DMS153 (cell line): ENCODE results near the gene CD44.

Source experiments
- DNase-seq: peaks from one replicate; lab custom pipeline; 2025; lab: John Stamatoyannopoulos, UW

Gene CD44

DNA sequence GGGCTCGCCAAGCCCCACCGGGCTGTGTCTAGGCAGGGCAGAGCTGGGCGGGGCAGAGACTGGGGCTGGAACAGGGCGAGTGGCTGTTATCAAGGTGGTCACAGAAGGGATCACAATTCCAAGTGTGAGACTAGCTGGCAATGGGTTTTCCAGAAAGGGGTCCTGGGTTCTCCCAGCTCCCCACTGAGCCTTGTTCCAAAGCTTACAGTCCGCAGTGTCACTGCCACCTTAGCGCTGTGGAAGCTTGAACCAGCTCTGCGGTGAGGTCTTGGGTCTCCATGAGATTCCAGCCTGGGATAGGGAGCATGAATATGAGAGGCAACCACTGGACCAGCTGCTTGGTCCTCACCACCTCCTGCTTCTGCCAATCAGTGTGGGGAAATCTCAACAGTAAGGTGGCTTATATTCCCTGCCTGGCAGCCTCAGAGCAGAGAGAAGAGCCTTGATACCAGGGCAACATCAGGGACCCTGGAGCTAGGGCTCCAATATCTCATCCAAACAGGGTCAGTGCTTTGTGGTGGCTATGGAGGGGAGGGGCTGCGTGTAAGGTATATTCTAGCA lies 831 bp downstream of the CD44 start:
- DNase-seq = no peak

DNA sequence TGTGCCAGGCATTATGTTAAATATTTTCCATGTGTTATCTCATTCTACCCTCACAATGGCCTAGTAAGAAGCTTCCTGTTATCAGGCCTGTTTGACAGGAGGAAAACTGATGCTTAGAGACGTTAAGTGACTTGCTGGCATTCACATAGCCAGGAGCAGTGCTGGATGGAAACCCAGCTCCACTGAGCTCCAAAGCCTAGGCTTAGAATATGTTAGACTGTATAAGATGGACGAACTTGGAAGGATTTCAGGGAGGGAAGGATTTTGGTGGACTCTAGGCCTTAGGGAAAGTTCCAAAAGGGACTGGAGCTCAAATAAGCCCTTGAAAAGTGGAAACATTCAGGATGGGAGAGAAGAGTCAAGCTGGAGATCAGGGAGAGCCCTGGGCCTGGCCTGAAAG lies 2.1 kb downstream of the CD44 start:
- no peak for DNase-seq

DNA sequence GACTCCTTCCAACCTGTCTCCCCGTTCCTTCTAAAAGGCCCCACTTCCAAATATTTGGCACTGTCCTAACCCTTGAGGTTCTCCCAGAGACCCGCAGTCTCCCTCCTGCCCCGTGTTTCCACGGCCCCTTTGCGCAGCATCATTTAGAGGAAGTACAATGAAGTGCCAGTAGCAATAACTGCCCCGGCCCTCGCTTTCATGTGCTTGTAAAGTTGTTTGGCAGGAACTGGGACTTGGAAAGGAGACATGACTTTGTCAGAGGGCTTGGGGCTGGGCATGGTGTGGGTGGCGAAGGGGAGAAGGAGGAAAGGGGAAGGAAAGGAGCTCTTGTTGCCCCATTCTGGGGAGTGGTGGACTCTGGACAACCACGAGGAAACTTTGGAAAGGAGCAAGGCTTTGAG lies 2.6 kb downstream of the CD44 start:
- no peak for DNase-seq

DNA sequence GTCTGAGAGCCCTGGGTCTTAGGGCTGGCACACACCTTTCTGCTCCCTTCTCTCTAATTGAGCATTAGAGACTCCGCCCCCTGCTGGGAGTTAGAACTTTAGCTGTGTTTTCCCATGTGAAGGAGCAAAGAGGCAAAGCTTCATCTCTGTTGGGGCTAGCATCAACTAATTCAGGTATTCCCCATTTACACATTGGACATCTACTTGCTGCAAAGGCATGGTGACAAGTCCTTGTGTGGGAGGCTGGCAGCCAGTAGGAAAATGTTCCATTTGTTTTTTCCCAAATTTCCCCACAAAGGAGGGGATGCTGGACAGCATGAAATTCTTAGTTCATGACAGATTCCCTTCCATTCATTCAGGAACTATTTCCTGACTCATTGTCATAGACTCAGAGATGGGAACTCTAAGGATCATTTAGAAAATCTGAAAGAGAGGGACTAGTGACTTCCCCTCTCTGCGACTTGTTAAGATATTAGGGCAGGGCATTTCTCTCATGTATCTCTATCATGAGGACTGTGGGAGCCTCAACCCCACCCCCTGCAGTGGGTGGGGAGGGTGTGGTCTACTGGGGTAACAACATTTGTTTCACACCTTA lies 3.6 kb downstream of the CD44 start:
- DNase-seq = no peak

DNA sequence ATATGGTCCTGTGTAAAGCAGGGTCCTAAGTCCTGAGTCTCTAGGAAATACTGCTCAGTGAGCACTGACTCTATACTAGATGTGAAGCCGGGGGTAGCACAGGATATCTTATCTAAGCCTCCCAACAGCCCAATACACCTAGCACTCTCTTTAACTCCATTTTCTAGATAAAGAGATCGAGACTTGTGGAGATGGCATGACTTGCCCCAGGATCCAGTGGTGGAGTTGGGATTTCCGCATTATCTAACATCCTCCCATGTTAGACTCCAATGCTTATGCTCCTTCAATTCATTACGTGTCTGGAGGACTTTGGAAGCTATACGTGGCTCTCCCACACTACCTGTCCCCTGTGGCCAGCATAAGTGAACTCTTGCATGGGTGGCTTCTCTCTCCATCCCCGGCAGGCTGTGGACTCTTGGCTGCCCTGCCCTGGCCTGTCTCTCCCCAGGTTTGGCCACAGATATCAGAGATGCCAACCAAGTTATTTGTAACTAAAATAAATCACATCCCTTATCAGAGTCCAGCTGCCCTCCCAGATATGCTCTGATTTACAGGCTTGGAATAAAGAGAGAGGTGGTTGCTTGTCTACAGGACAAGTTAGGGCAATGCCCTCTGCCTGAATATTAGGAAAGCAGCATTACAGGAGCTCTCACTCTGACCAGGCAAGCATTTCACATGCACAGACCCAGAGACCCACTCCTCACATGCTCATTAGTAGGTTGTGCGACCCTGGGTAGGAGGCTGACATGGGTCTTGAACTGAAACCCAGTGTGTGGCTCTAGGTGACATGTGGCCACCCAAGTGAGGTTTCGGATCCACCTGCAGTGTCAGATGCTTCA lies 4.5 kb downstream of the CD44 start:
- DNase-seq = no peak

DNA sequence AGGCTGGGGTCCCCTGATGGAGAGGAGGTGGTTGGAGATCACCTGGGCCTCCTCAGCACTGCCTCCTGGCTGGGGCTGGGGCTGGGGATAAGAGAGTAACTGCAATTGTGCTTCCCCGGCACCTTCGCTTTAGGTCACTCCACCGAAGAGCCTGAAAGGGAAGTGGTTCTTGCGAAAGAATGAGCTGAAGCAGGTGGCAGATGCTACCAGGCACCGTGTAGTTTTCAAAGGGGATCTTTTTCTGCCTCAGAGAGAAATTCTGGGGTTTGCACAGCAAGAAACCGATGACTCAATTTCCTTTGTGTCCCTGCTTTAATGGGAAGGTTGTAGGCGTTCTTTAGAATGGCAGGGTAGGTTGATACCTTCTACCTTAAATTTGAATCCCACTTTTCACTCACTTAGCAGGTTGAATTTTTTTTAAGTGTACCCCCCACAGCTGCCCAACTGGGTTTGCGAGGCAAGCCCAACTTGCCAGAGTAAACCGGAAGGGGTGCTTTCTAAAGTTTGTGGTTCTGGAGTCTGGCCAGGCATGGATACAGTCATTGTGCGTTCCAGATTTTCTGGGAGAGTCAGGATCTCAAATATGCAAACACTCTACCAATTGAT lies 5.3 kb downstream of the CD44 start:
- DNase-seq = no peak

DNA sequence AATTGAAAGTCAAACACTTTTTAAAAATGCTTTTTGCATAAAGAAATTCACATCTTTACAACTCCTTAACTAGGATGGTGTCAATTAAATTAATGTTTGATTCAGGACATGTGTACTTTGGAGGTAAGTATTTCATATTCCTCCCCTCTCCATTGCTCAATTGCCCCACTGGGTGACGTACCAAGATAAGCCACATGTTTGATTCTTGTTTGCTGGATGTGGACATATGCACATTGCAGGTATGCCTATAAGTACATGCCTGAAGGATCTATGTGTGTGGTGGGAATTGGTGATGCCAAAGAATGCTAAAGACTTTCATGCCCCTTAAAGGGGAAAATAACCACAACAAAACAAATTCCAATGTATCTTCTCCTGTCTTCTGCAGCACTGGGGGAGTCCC lies 5.8 kb downstream of the CD44 start:
- no peak for DNase-seq

DNA sequence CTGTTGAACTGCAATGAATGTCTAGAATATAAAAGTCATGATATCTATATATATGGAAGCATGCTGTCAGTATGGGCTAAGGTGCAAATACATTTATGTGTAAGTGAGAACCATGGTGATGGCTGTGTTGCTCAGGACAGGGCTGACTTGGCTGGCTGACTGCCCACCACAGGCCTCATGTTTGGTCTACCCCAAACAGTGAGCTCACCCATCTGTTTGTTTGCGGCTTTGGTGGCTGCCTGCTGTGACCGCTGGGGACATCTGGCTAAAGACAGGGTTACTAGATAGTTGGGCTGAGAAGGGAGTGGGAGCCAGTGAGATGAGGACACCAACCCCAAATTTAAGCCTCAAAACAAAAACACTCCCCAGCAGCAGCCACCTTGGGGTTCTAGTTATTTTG lies 6.3 kb downstream of the CD44 start:
- no peak for DNase-seq

DNA sequence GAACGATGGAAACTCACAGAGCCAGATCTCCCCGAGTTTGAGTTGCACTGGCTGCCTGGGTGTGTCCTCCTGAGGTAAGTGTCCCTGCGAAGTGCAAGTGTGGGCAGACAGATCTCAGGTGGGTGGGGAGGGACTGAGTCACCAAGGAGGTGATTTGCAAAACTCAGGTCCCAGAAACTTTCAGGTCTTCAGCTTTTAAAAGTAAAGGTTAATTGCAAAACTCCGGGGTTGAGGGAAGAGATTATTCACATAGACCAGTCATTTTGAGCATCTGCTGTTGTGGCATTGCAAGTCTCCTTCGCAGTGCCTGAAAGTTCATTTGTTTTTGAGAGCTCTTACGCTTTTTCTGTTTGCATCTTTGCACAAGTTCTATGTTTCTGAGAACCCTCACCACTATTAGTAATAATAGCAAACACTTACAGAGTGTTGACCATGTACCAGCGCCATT lies 7.1 kb downstream of the CD44 start:
- DNase-seq = no peak

DNA sequence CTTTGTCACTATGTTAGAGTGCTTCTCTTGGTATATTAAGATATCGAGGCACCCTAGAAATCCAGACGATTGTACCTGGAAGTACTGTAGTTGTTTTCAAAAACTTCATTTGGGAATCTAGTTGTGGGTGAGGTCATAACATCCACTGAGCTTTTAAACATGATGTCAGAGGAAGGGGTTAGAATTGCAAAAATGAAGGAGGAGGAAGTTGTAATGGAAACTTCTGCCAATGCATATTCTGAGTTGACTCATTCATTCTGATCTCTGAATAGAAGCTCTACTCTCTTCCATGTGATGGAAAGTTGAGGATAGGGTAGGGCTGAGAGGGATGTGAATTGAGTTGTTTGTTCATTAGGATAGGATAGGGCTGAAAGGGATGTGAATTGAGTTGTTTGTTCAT lies 7.7 kb downstream of the CD44 start:
- DNase-seq = no peak

DNA sequence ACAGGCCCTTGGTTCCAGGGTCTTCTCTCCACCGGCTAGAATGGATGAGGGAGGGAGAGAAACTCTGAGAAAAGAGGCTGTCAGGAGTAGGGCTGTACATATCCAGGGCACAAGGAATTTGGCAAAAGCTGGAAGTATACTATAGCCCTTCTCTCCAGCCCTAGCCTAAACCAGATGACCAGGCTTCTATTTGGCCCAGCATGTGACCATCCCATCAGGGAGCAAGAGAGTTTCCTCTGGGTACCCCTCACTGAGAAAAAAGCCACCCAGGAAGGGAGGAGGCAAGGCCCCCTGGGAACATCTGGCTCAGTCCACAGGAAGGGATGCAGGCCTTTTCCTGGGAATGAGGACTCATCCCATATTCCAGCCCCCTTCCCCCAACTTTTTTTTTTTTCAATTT lies 8.3 kb downstream of the CD44 start:
- DNase-seq = no peak

DNA sequence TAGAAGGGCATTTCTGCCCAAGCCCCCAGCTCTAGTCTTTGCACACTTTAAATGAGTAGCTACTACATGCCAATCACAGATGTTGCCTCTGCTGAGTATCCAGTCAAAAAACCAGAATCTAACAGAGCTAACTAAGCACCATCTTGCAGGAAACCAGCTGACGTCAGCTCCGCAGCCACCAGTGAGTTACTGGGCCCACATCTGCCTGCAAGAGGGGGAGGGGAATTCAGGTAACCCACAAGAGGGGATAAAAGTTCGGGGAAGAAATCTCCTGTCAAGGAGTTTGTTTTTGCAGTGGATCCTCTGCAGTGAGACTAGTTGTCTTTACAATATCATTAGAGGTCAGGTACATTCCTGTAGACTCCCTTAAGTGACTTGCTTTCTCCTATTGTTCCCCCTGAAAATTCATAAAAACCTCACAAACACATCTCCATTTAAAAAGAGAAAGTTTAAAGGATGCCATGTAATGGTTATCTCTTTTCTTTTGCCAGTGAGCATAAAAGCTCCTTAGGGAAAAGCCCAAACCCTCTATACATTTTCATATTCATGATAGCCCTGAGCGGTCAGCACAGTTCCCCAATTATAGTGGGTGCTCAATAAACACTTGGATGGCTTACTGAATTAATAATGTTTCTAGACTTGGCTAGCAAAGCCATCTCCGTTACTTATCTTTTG lies 9.3 kb downstream of the CD44 start:
- no peak for DNase-seq

DNA sequence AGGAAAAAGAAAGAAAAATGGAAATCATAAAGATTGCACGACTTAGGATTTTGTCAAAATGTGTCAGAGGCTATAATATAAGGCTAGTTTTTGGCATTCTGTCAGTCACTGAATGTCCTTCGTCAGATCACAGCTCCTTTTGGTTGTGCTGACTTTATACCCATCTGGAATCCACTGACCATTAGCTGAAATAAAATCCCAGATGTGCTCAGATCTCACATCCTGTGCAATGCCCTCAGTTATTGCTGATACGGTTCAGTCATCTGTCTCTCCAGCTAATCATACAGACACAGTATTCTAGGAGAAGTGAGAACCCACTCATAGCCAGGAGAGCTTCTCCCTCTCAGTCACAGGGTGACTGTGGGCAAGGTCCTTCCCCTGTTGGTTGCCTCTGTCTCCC lies 11.5 kb downstream of the CD44 start:
- DNase-seq = no peak

DNA sequence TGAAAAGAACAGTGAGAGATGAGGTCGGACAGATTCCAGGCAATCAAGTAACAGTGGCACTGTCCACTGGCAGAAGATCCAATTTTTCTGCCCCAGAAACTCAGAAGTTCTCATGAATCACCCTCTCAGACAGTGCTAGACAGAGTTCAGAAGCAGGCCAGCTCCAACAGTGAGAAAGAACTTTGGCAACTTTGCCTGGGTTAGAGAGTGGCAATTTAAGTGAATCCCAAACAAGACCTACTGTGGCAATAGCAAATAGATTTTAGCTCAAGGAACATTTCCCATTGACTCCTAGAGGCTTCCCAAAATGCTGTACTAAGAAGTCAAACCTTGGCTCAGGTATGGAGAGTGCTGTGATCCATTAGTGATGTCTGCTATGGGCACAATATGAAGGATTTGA lies 12.3 kb downstream of the CD44 start:
- no peak for DNase-seq

DNA sequence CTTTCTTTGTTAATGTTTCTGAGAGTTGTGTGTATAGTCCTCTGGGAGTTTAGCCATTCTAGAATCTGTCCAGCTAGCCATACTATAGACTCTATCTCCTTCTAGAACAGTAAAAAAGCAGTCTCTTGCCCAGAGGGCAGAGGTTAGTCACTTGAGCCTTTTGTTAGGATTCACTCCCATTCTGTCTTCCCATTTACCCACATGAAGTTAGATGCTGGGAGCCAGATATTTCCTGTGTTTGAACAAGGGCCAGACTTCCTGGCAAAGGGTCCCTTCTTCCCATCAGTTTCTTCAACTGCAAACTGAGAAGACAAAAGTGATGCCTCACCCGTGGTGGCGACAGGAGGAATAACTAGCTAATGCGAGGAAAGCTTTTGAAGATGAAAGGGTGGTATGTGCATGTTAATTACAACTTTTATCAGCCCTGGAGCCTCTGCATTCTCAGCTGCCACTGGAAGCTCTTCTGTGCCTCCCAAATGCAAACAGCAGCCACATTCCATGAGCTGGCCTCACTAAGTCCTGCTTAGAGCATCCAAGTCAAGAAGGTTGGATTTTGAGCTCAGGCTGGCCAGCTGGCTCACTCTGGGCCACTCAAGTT lies 12.8 kb downstream of the CD44 start:
- DNase-seq = no peak

DNA sequence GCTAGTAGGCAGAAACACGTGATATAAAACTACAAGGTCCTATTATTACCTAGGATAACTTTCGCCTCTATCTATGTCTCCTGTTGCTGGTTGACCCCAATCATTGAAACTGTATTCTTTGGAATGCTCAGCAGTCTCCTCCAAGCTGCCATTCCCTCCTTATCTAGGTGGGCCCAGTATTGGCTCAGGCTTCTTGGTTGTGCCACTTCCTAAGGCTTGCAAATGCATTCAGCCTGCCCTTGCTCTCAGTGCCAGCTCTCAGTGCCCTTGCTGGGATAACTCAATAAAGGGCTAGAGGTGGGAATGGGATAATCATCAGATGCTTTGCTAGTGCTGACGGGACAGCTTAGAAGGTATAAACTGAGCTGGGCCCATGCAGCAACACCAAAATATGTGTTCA lies 13.6 kb downstream of the CD44 start:
- no peak for DNase-seq

DNA sequence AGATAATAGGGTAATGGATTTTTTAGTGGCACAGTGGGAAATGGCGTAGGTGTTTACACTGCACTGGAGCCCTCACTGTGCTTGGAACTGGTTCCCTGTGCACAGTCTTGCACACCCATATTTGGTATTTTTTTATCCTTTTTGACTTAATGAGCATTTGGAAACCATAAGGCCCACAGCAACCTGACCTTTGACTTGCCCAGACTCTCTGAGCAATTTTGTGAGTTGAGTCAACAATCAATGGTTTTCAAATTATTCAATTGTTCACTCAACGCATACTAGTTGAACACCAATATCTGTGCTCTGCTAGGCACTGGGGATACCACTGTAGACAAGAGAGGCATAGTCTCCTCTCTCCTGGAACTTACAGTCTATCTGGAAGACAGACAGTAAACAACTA lies 14.3 kb downstream of the CD44 start:
- no peak for DNase-seq

DNA sequence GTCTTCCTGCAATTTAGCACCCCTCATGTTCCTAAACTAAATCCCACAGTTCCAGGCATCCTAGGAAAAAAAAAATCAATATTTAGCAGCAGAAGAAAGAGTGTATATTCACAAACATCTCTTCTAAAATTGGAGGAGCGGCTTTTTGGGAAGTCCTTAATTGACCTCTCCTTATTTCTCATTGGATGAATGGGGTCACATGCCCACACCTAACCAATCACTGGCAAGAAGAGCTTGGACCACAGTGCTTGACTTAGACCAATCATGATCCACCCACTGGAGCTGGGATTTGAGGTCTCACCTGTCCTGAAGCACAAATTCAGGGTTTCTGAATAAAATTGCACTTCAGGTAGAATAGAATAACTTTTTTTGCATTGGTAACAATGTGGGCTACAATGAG lies 16.0 kb downstream of the CD44 start:
- no peak for DNase-seq

DNA sequence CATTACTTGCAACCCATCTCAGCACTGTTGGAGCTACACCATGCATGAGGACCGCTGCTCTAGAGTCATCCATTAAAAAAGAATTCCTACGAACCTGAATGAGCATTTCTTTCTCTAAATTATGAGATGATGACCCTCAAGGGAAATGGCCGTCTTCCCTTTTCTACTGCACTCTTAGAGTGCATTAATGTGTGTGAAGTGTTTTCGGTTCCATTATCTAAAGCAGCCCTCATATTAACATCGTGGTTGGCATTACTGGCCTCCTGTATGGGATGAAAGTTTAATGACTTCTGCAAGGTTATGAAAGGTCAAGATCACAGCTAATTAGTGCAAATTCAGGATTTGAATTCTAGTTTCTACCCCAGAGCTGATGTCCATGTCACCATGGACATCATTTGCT lies 16.7 kb downstream of the CD44 start:
- DNase-seq = no peak

DNA sequence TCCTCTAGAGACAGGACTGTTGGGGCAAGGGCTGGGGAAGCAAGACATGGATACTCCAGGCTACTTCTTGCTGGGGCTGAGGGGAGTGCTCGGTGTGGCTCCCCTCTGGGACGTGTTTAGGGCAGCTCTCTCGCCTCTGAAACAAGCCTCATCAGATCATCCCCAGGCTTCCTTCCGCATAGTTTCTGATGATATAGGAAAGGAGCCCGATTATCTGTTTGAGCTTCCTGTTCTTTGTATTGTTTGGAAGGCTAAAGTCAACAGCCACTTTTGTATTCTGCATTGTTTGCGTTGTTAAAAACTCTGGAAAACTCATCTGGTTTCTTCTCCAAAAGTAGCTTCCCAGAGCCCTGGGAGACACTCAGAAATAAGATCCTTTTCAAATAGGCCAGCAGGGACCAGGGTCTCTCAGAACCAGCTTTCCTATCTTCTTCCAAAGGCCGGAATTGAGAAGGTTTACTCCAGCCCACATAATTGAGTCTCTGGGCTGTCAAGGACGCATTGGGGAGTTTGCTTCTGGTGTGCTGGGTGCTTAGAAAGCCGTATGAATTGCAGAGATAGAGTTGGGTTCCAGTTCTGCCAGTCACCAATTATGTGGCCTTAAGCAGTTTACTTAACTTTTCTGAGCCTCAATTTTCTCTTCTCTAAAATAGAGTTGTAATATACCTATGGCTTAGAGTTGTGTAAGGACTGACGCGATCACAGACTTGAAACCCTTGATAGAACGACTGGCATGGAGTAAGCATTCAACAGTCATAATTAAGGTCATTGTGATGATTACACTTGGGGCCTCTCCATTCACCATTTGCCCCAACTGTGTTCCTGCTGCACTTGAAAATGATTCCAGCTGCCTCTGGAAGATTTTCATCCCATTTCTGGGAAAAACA lies 19.1 kb downstream of the CD44 start:
- no peak for DNase-seq
